NCI-H748 (cell line): ENCODE measurements around the gene BRIX1.

Experiments used
- DNase-seq: peaks from one replicate; lab custom pipeline; 2025; ENCODE audit not compliant: unreplicated experiment; lab: John Stamatoyannopoulos, UW

Gene BRIX1, protein sequence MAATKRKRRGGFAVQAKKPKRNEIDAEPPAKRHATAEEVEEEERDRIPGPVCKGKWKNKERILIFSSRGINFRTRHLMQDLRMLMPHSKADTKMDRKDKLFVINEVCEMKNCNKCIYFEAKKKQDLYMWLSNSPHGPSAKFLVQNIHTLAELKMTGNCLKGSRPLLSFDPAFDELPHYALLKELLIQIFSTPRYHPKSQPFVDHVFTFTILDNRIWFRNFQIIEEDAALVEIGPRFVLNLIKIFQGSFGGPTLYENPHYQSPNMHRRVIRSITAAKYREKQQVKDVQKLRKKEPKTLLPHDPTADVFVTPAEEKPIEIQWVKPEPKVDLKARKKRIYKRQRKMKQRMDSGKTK

GRCh38 chr5:34915139-34915855, at the start of gene BRIX1, which contains the start of gene RAD1:
TSS of gene BRIX1 (plus strand) at chr5:34915711. CDS start at chr5:34915739, 28 bp downstream.
TSS of gene RAD1 (minus strand) at chr5:34915504. CDS start at chr5:34914892, 612 bp downstream.
- peak; percentile 100 for DNase-seq

DNA sequence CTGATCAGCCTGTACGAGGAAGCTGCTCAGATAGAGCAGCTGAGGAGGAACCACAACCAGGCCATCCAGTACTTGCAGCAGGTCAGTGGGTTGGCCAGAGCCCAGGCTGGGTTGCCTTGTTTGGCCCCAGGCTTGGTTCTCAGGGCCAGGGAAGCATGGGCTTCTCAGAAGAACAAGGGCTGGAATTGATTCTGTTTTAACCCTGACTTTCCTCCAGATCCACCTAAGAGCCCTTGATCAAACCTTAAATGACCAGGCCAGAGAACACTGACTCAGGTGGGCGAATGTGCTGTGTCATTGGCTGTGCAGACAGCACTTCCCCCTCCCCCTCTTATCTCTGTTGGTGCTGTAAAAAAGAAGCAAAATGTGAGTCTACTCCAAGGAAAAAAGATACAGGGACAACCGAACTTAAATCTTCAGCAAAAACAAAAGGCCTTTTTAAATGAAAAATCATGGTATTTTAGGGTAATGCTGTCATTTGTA, 48.5 kb upstream of the BRIX1 start:
- DNase-seq: no peak

GRCh38 chr5:34867660-34868059, 47.9 kb upstream of the BRIX1 start:
- DNase-seq: no peak

DNA sequence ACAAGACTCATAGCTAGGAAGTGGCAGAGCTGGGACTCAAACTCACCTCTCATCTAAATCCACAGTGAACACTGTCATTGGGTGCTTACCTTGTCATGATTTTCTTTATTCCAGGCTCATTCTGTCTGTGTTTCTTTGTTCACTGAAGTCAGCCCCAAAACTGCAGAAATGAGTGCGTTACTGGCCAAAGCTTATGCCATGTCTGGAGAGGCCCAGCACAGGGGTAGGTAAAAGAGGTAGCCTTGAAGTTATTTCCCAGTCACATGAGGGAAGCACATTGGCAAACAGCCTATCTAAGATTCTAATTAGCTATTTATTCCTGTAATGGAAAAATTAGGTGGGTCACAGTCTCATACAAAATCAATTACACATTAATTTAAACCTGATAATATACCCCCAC, 46.7 kb upstream of the BRIX1 start:
- no peak for DNase-seq

- DNase-seq: no peak
Observed at GRCh38 chr5:34869256-34869655, 46.3 kb upstream of the BRIX1 start.

- DNase-seq: no peak
Observed at GRCh38 chr5:34870382-34870781, 45.1 kb upstream of the BRIX1 start.

DNA sequence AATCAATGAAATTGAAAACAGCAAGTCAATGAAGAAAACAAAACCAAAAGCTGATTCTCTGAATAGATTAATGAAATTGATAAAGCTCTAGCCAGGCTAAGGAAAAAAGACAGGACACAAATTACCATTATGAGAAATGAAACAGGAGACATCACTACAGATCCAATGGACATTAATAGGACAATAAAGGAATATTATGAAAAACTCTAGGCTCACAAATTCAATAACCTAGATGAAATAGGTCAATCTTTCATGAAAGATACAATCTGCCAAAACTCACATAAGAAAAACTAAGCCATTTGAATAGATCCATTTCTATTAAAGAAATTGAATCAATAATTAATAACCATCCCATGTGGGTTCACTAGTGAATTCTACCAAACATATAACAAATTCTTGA, 39.2 kb upstream of the BRIX1 start:
- no peak for DNase-seq

DNA sequence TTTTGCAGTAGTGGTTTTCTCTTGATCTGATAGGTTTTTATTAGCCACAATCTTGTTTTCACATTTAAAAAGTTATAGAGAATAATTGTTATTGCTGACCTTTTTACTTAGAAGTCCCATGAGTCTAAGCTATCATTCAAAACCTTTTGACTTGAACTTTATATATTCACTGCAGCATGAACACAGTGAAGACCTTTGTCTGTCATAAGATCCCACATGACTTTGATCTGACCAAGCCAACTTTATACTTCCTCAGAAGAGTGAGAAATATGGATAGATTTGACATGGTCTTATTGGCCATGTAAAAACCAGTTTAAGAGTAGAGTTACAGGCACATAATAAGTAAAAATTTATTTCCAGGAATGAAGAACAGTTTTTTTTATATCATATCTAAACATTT, 34.3 kb upstream of the BRIX1 start:
- no peak for DNase-seq

DNA sequence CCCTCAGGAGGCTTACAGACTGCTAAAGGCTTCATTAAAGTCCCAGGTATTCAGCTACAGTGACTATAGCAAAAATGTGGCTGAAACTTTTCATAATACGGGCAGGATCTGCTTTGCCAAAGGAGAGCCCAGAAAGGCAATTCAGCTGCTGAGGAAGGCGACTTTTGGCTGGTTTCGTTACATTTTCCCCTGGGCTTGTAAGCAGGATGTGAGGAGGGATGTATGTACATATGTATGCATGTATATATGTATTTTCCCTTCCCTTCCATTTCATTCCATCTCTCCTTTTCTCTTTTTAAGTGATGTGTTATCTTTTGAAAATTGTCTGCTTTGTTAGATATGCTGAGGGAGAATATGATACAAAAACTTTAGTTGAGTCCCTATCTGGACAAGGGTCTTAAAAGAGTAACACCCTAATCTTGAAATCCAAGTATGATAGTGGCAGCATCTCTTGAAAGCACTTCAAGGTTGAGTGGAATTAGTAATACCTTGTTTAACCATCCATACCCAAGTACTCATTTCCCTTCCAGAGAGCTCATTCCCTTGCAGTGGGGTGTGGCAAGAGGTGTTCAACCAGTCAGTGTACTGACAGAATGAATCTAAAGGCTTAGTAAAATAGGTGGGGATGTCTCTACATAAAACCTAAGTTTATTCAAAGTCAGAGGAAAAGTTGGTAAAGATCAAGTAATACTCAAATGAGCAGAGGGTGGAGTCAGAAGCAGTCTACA, 29.0 kb upstream of the BRIX1 start:
- DNase-seq: no peak

DNA sequence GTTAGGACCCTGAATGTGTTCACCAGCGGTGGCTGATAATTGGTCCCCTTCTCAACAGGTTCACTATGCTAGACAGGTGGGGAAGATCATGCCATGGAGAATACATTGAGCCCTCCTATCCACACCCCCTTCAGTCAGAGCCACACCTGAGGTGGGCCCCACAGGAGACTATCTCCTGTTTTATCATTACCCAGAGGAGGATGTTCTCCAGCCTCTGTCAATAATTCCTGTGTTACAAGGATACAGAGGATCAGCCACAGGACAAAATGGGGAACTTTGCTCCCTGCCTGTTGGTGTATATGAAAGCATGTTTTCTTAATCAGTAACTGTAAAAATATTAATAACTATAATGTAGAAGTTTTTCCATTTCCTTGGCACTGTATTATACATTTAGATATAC, 26.1 kb upstream of the BRIX1 start:
- DNase-seq: no peak

GRCh38 chr5:34891981-34892380, 23.5 kb upstream of the BRIX1 start:
- DNase-seq: no peak

- no peak for DNase-seq
Observed at GRCh38 chr5:34892414-34892813, 23.1 kb upstream of the BRIX1 start.

GRCh38 chr5:34894716-34895115, 20.8 kb upstream of the BRIX1 start:
- no peak for DNase-seq

GRCh38 chr5:34895641-34896419, 19.7 kb upstream of the BRIX1 start:
- no peak for DNase-seq

GRCh38 chr5:34897646-34898045, 17.9 kb upstream of the BRIX1 start:
- DNase-seq: no peak

DNA sequence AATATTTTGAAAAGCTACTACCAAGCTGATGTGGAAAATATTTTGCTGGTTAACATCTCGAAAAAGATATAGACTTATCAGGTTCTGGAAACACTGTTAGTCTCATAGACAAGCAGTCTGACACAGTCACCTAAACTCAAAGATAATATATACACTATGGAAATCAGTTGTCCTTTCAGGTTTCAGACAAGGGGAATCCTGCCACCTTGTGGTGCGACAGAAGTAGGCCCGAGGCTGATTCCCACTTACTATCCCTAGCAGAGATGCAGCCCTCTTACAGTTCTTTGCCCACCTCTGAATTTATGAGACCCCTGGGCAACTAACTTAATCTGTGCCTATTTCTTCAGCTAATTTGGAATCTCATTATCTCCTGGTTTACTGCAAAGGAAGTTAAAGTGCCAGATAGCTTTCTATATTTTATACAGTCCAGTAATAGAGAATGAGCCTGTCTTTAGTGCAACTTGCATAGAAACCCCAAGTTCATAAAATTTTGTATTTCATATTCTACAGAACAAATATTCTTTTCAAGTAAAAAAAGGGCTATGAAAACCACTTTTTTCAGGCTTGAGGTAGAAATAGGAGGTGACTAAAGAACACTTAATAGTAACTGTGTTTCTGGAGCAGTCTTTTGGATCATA, 17.1 kb upstream of the BRIX1 start:
- DNase-seq: peak; percentile 88

DNA sequence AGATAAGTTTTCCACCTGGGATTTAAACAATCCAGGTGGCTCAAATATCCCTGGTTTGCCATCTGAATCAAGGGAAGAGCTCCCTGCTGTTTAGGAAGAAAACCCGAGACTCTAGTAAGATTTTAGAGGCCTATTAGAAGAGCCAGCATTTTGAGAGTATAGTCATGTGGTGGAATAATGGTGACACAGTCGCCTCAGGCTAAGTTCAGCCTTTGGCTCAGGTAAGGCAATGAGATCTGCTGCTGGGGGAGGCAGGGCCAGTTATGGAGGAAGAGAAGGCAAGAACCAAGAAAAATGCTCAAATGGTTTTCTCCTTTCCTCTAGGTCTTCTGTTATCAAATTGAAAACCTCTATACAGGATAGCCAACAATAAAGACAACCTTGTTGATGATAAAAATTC, 16.4 kb upstream of the BRIX1 start:
- no peak for DNase-seq

GRCh38 chr5:34900652-34901051, 14.9 kb upstream of the BRIX1 start:
- DNase-seq: peak; percentile 25

DNA sequence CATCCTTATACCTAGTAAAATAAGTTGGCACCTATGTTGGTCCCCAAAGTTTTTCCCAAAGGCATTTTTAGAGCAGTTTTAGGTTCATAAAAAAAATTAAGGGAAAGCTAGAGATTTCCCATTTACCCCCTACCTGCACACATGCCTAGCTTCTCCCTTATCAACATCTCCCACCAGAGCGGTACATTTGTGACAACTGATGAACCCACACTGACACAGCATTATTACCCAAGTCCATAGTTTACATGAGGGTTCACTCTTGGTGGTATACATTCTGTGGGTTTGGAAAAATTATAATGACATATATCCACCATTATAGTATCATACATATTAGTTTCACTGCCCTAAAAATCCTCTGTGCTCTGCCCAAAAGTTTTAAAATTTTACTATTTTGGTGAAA, 12.3 kb upstream of the BRIX1 start:
- DNase-seq: no peak

- no peak for DNase-seq
Observed at GRCh38 chr5:34905564-34905963, 9.9 kb upstream of the BRIX1 start.
